B cell (primary cell): Measurements from ENCODE around the gene RILPL2. TPM values are rescaled to one million over a fixed set of nuclear protein-coding genes. Genes with fewer than 3 reads are reported as not detected.

ENCODE experiments used
- ATAC-seq: fragments of 200-7000 bp; cut with Tn5 transposase; one replicate; pipeline ENCODE4 v1.10.0; 2021; ENCODE audit warnings: low read depth, mild to moderate bottlenecking, moderate number of reproducible peaks, moderate library complexity
- CTCF ChIA-PET: fragments of 350-600 bp; sonication (Branson Sonifier 250); formaldehyde crosslinking; loops from one replicate; lab custom pipeline; 2021; ENCODE audit warnings: antibody characterized with exemption, inconsistent platforms; lab: Charles Lee
- POLR2A ChIA-PET: fragments of 350-600 bp; sonication (Branson Sonifier 250); formaldehyde crosslinking; loops from one replicate; lab custom pipeline; 2021; ENCODE audit warnings: antibody characterized with exemption; lab: Charles Lee
- DNase-seq: peaks from one replicate; pipeline ENCODE4 v3.0.0; 2013
- H2AFZ ChIP-seq: 2 replicates; pipeline ENCODE4 v1.6.1; 2012; ENCODE audit warnings: mild to moderate bottlenecking, low read depth, low read length; ENCODE audit not compliant: insufficient read depth, poor library complexity, severe bottlenecking
- H3K27ac ChIP-seq, 2 donors: 1 replicate in 1 of 2; 2 replicates in 1 of 2; pipeline ENCODE4 v1.5.1; 2012 to 2013; ENCODE audit warnings: low read length in 2 of 2, mild to moderate bottlenecking in 2 of 2, moderate library complexity in 1 of 2
- H3K27me3 ChIP-seq, 4 experiments: fragments of 200-600 bp in 1 of 4; sonication (generic) in 1 of 4; replicated peaks in 1 of 4; 1 replicate in 2 of 4; 2 replicates in 2 of 4; pipeline versions ENCODE4 v1.6.1 to v1.7.0; 2013 to 2016; ENCODE audit warnings: low read length in 3 of 4, mild to moderate bottlenecking in 2 of 4, mixed read lengths in 1 of 4, moderate library complexity in 1 of 4; ENCODE audit not compliant: insufficient read depth in 4 of 4, control insufficient read depth in 3 of 4; ENCODE audit errors: control extremely low read depth in 1 of 4
- H3K36me3 ChIP-seq, 2 experiments: replicated peaks in 1 of 2; 1 replicate in 1 of 2; 2 replicates in 1 of 2; pipeline versions ENCODE4 v1.6.1 to v1.7.1; 2013; ENCODE audit warnings: low read length in 1 of 2; ENCODE audit not compliant: insufficient read depth in 2 of 2, control insufficient read depth in 1 of 2; ENCODE audit errors: control extremely low read depth in 1 of 2, extremely low read depth in 1 of 2
- H3K4me1 ChIP-seq, 2 donors: fragments of 200-600 bp in 1 of 2; sonication (generic) in 1 of 2; 1 replicate in 1 of 2; 2 replicates in 1 of 2; pipeline versions ENCODE4 v1.5.1 to v1.6.1; 2013 to 2017; ENCODE audit warnings: low read length in 2 of 2; ENCODE audit not compliant: control insufficient read depth in 2 of 2, insufficient read depth in 2 of 2
- H3K4me2 ChIP-seq: replicated peaks from 2 replicates; pipeline ENCODE3; 2012; ENCODE audit warnings: mild to moderate bottlenecking, low read depth, low read length; ENCODE audit not compliant: poor library complexity, severe bottlenecking
- H3K4me3 ChIP-seq, 5 experiments: fragments of 200-600 bp in 1 of 5; sonication (generic) in 1 of 5; 1 replicate in 3 of 5; 2 replicates in 2 of 5; pipeline versions ENCODE4 v1.5.1 to v1.7.0; 2011 to 2016; ENCODE audit warnings: low read length in 4 of 5, mild to moderate bottlenecking in 4 of 5, low read depth in 2 of 5, control low read depth in 1 of 5, moderate library complexity in 1 of 5; ENCODE audit not compliant: insufficient read depth in 1 of 5; ENCODE audit errors: control extremely low read depth in 1 of 5, extremely low read depth in 1 of 5
- H3K79me2 ChIP-seq: fragments of 200-600 bp; sonication (generic); one replicate; pipeline ENCODE4 v1.6.0; 2016; ENCODE audit warnings: low read length; ENCODE audit not compliant: control insufficient read depth, insufficient read depth
- H3K9ac ChIP-seq: fragments of 200-600 bp; sonication (generic); 2 replicates; pipeline ENCODE4 v1.6.1; 2017; ENCODE audit warnings: mild to moderate bottlenecking, low read length, moderate library complexity
- H3K9me3 ChIP-seq, 3 donors: one replicate each; pipeline versions ENCODE4 v1.6.1 to v1.7.1; 2013; ENCODE audit warnings: low read length in 2 of 3; ENCODE audit not compliant: control insufficient read depth in 2 of 3, insufficient read depth in 1 of 3; ENCODE audit errors: control extremely low read depth in 1 of 3
- H4K20me1 ChIP-seq: 2 replicates; pipeline ENCODE4 v1.6.0; 2012; ENCODE audit warnings: mild to moderate bottlenecking, low read length; ENCODE audit not compliant: insufficient read depth, control insufficient read depth, poor library complexity, severe bottlenecking
- H3K27ac Mint-ChIP-seq: one replicate; pipeline ENCODE4 v1.8.0; 2021; ENCODE audit warnings: mixed read lengths
- H3K27me3 Mint-ChIP-seq: one replicate; pipeline ENCODE4 v1.8.0; 2021; ENCODE audit warnings: mixed read lengths
- H3K4me1 Mint-ChIP-seq: one replicate; pipeline ENCODE4 v1.8.0; 2021; ENCODE audit warnings: mixed read lengths
- H3K4me3 Mint-ChIP-seq: one replicate; pipeline ENCODE4 v1.8.0; 2021; ENCODE audit warnings: mixed read lengths
- H3K9me3 Mint-ChIP-seq: one replicate; pipeline ENCODE4 v1.8.0; 2022; ENCODE audit warnings: mixed read lengths; ENCODE audit not compliant: insufficient read depth
- CTCF ChIP-seq: fragments of 200-600 bp; IDR thresholded peaks from one replicate; pipeline ENCODE4 v1.8.0; 2022; ENCODE audit warnings: antibody characterized with exemption, mild to moderate bottlenecking
- EZH2 ChIP-seq: IDR thresholded peaks from 2 replicates; pipeline ENCODE4 v1.6.1; 2012; ENCODE audit warnings: borderline replicate concordance, low read depth, mild to moderate bottlenecking, moderate library complexity, low read length; ENCODE audit not compliant: insufficient read depth, poor library complexity, severe bottlenecking
- WGBS: methylation state at CpG from one replicate; pipeline ENCODE4 v1.1.5; 2013; ENCODE audit warnings: missing lambda C conversion rate; ENCODE audit not compliant: insufficient coverage; 5-methylcytosine and 5-hydroxymethylcytosine counted together
- intact Hi-C: fragments of 100-400 bp; cut with micrococcal nuclease; formaldehyde crosslinking; loops from one replicate; pipeline ENCODE4 v1.10.0; 2022
- polyA plus RNA-seq: library from polyadenylated mRNA; depleted of rRNA; stranded (reverse); fragments of >200 nt; gene quantifications from 2 replicates; pipeline ENCODE4 v1.2.3, GENCODE V29; 2012
- total RNA-seq, 2 donors: library from RNA; stranded (reverse); fragments of 120-200 nt in 1 of 2; gene quantifications; 1 replicate in 1 of 2; 2 replicates in 1 of 2; pipeline versions ENCODE4 v1.2.3 to v1.2.4, GENCODE V29; 2013 to 2022

Gene RILPL2
- total and polyA plus RNA-seq, 2 donors (not counting 1 experiment from before 2014, with no cell fraction given) = 4.0 to 12.6 TPM

GRCh38 chr12:123384994-123385376 is 51.5 kb downstream of the RILPL2 start:
- no CpG with 5 or more reads among the region's 1 CpG for WGBS
- Histone ChIP-seq H3K4me1 (peaks cover 18 to 28% of the 10 kb centered on the region in 2 donors), H3K4me2 (peak overlapping the region; percentile 96), H3K9me3 (no peaks in the 10 kb centered on the region), H2AFZ (peak overlapping the region; percentile 86), H3K4me3 (peak overlapping the region in 4 of 5 experiments; percentile 70 to 84 (median 72)), H3K27me3 (no peaks in the 10 kb centered on the region), H3K27ac (no peak overlapping the region), H4K20me1 (peaks cover under 1% of the 10 kb centered on the region), H3K79me2 (peaks cover 19% of the 10 kb centered on the region), H3K36me3 (no peaks in the 10 kb centered on the region), H3K9ac (peak overlapping the region; percentile 73)
- peak overlapping the region; percentile 94 for H3K4me3 Mint-ChIP-seq
- POLR2A ChIA-PET = interaction anchor here (0.5 to 1.6 kb wide), 5 partner anchors 18 to 560 kb away, joined by 3 to 13 read pairs (median 5); partner anchors contain the start of gene SBNO1
- no peaks in the 10 kb centered on the region for H3K27me3 Mint-ChIP-seq
- DNase-seq (no peak), ATAC-seq (no peak)
- H3K9me3 Mint-ChIP-seq = no peaks in the 10 kb centered on the region
- peaks cover 29% of the 10 kb centered on the region for H3K4me1 Mint-ChIP-seq
- TF ChIP-seq CTCF = no peak
- TF ChIP-seq EZH2 = no peak
- peak overlapping the region; percentile 37 for H3K27ac Mint-ChIP-seq
- CTCF ChIA-PET = interaction anchor here (1.0 kb wide), 1 partner anchor 16 kb away, joined by 4 read pairs; no protein-coding TSS in a partner anchor
- intact Hi-C loops = loop anchor here (1.0 to 5.0 kb wide), 5 partner anchors 20 to 217 kb away; partner anchors contain the start of genes DDX55, MPHOSPH9, MTRFR and RILPL2

GRCh38 chr12:123384318-123384993 is 52.0 kb downstream of the RILPL2 start:
- CTCF ChIA-PET = interaction anchor here (0.7 to 1.9 kb wide), 11 partner anchors 15 to 197 kb away, joined by 3 to 13 read pairs (median 3); no protein-coding TSS in a partner anchor
- TF ChIP-seq EZH2 (no peak), CTCF (no peak)
- no peaks in the 10 kb centered on the region for H4K20me1 ChIP-seq
- DNase-seq (no peak), ATAC-seq (no peak)
- peak overlapping the region; percentile 70 to 84 (median 73) for H3K4me3 ChIP-seq
- peaks cover 27% of the 10 kb centered on the region for H3K4me1 Mint-ChIP-seq
- H3K27ac Mint-ChIP-seq = peak overlapping the region; percentile 37
- peak overlapping the region; percentile 94 for H3K4me3 Mint-ChIP-seq
- H3K79me2 ChIP-seq = peaks cover 15% of the 10 kb centered on the region
- H3K27ac ChIP-seq = peak overlapping the region in 1 of 2 donors; percentile 49
- peaks cover 15 to 24% of the 10 kb centered on the region in 2 donors for H3K4me1 ChIP-seq
- H3K27me3 ChIP-seq = no peaks in the 10 kb centered on the region
- no peaks in the 10 kb centered on the region for H3K9me3 ChIP-seq
- POLR2A ChIA-PET = interaction anchor here (0.5 to 1.7 kb wide), 12 partner anchors 18 to 560 kb away, joined by 3 to 13 read pairs (median 4); partner anchors contain the start of genes MTRFR and SBNO1
- H3K36me3 ChIP-seq = no peaks in the 10 kb centered on the region
- H3K9ac ChIP-seq = peak overlapping the region; percentile 73
- H3K4me2 ChIP-seq = peak overlapping the region; percentile 96
- no peaks in the 10 kb centered on the region for H3K9me3 Mint-ChIP-seq
- H3K27me3 Mint-ChIP-seq = no peaks in the 10 kb centered on the region
- H2AFZ ChIP-seq = peak overlapping the region; percentile 86
- WGBS = 3% methylated on average over 31 of the region's 41 CpGs
- intact Hi-C loops = loop anchor here (1.0 to 5.0 kb wide), 4 partner anchors 19 to 200 kb away; partner anchors contain the start of genes MPHOSPH9, MTRFR, RILPL2 and TMED2
